Activated CD4-positive, alpha-beta T cell treated with anti-CD3 and anti-CD28 coated beads for 36 hours (primary cell): ENCODE data around the gene CD40LG. TPM values are rescaled to one million over a fixed set of nuclear protein-coding genes. Genes with fewer than 3 reads are reported as not detected.

Source experiments
- ATAC-seq: fragments of 200-7000 bp; cut with Tn5 transposase; one replicate; pipeline ENCODE4 v1.10.0; 2021; ENCODE audit warnings: mild to moderate bottlenecking, moderate library complexity
- CTCF ChIA-PET: fragments of 350-600 bp; sonication (Branson Sonifier 250); formaldehyde crosslinking; loops from one replicate; lab custom pipeline; 2021; ENCODE audit warnings: antibody characterized with exemption; lab: Charles Lee
- POLR2A ChIA-PET: fragments of 350-600 bp; sonication (Branson Sonifier 250); formaldehyde crosslinking; loops from one replicate; lab custom pipeline; 2021; ENCODE audit warnings: antibody characterized with exemption, inconsistent platforms; lab: Charles Lee
- DNase-seq: peaks from one replicate; pipeline ENCODE4 v3.0.0-alpha.2; 2020
- H3K27ac Mint-ChIP-seq: one replicate; pipeline ENCODE4 v1.8.0; 2021; ENCODE audit warnings: mixed read lengths
- H3K27me3 Mint-ChIP-seq: one replicate; pipeline ENCODE4 v1.8.0; 2021; ENCODE audit warnings: mixed read lengths
- H3K36me3 Mint-ChIP-seq: one replicate; pipeline ENCODE4 v1.8.0; 2021; ENCODE audit warnings: low read depth, mixed read lengths
- H3K4me1 Mint-ChIP-seq: one replicate; pipeline ENCODE4 v1.8.0; 2021; ENCODE audit warnings: mixed read lengths
- H3K4me3 Mint-ChIP-seq: one replicate; pipeline ENCODE4 v1.8.0; 2021; ENCODE audit warnings: mild to moderate bottlenecking, moderate library complexity, mixed read lengths
- H3K9me3 Mint-ChIP-seq: one replicate; pipeline ENCODE4 v1.8.0; 2021; ENCODE audit warnings: low read depth, mixed read lengths
- intact Hi-C, 2 experiments: fragments of 100-400 bp; cut with DNase I in 1 of 2; cut with micrococcal nuclease in 1 of 2; formaldehyde crosslinking; loops; one replicate each; pipeline versions ENCODE4 v1.14.2 to v1.15.1; 2022 to 2024; cut with DNase I, micrococcal nuclease
- total RNA-seq, 2 experiments: library from RNA; stranded (reverse); gene quantifications; one replicate each; pipeline ENCODE4 v1.2.3, GENCODE V29; 2021

Gene CD40LG
- total RNA-seq, 2 experiments from 2014 or later: 123 to 146 TPM

DNA sequence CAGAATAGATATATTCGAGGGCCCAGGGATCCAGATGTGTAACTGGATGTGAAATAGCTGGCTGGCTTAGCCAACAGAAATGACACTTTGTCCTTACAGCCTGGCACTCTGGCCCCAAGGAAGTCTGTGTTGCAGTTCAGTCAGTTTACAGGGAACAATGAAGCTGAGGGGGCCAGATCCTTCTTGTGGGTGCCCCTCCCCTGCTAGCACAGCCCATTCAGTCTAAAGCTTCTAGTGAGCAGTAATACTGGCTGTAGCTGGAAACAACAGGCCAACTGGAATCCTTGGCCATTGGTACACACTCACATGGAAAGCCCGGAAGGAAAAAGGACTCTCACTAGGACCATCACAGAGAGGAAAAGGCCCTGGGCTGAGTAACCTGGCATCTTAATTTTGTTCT is 22.7 kb upstream of the CD40LG start:
- peak overlapping the region; percentile 92 for H3K27ac Mint-ChIP-seq
- DNase-seq: no peak
- POLR2A ChIA-PET: interaction anchor here (3.1 kb wide), 1 partner anchor 33 kb away, joined by 20 read pairs; no protein-coding TSS in a partner anchor
- no peak for ATAC-seq
- intact Hi-C loops: no loop called here
- CTCF ChIA-PET: interaction anchor here (1.0 kb wide), 1 partner anchor 23 kb away, joined by 3 read pairs; no protein-coding TSS in a partner anchor
- H3K4me3 Mint-ChIP-seq: no peak overlapping the region
- H3K4me1 Mint-ChIP-seq: peaks cover 90% of the 10 kb centered on the region
- H3K9me3 Mint-ChIP-seq: no peaks in the 10 kb centered on the region
- H3K27me3 Mint-ChIP-seq: no peaks in the 10 kb centered on the region
- H3K36me3 Mint-ChIP-seq: peaks cover 8% of the 10 kb centered on the region

DNA sequence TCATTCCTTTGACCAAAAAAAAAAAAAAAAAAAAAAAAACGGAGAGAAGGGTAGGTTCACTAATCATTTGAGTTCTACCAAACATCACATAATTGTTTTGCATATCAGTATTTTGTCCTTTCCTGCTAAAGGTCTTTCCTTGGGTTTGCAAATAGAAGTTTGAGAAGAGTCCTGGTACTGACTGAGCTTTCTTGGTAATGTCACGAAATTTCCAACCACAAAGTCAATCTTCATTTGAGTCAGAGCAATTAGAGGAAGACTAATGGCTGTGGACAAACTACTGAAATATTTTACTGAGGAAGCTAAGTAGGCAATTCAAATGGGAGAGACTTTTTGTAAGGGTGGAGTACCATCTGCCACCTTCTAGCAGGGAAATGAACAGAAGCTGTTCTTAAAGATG is 21.7 kb upstream of the CD40LG start:
- Mint-ChIP-seq H3K27me3 (no peaks in the 10 kb centered on the region), H3K4me1 (peaks cover 92% of the 10 kb centered on the region), H3K4me3 (no peak overlapping the region), H3K9me3 (no peaks in the 10 kb centered on the region), H3K27ac (peak overlapping the region; percentile 93), H3K36me3 (peaks cover 8% of the 10 kb centered on the region)
- intact Hi-C loops: loop anchor here (2.0 kb wide), 2 partner anchors 27 to 41 kb away; no protein-coding TSS in a partner anchor
- ATAC-seq (peak; percentile 20), DNase-seq (no peak)
- ChIA-PET POLR2A (interaction anchor here (0.6 to 3.1 kb wide), 6 partner anchors 8 to 42 kb away, joined by 3 to 20 read pairs (median 4); no protein-coding TSS in a partner anchor), CTCF (interaction anchor here (0.9 to 2.2 kb wide), 3 partner anchors 9 to 26 kb away, joined by 3 to 6 read pairs (median 6); no protein-coding TSS in a partner anchor)

DNA sequence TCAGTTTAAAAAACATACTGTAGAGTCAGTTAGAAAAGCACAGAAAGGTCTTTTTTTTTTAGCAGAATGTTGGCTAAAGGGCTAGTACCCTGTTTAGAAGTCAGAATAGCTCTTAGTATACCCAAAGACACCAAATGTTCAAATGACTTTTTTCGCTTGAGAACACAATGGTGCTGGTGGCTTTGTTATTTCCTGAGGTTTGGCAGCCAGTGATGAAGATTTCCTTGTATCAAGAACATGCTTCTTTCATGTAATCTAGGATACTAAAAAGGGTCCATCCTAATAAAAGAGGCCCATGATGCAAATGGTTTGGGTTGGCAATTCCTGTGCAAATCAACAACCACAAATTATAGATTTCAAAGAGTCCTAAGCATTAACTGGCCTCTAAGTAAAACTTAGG is 21.1 kb upstream of the CD40LG start:
- ChIA-PET CTCF (interaction anchor here (0.9 to 2.2 kb wide), 3 partner anchors 10 to 25 kb away, joined by 3 to 6 read pairs (median 6); no protein-coding TSS in a partner anchor), POLR2A (interaction anchor here (0.6 to 3.1 kb wide), 8 partner anchors 8 to 67 kb away, joined by 3 to 20 read pairs (median 4); no protein-coding TSS in a partner anchor)
- Mint-ChIP-seq H3K9me3 (no peaks in the 10 kb centered on the region), H3K36me3 (peaks cover 8% of the 10 kb centered on the region), H3K4me3 (no peak overlapping the region), H3K4me1 (peaks cover 89% of the 10 kb centered on the region), H3K27ac (peak overlapping the region; percentile 93), H3K27me3 (no peaks in the 10 kb centered on the region)
- intact Hi-C loops: loop anchor here (1.0 to 2.0 kb wide), 6 partner anchors 10 to 42 kb away; no protein-coding TSS in a partner anchor
- peak; percentile 6 for ATAC-seq
- DNase-seq: no peak

DNA sequence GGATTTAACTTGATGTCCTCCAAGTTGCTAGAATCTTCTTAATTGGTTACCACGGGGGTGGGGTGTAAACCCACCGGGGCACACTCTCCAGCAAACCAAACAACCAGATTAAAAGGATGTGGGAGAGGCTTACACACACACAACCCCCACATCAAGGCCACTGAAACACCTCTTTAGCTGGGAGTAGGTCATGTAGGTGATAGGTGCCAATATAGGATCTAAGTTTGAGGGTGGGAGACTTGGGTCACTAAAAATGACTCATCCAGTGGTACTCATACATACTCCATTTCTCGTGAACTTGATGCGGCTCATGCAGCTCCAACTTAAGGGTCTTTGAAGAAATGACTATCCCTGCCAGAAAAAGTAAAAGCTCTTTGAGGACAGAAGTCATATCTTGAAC is 20.5 kb upstream of the CD40LG start:
- no peaks in the 10 kb centered on the region for H3K27me3 Mint-ChIP-seq
- DNase-seq (peak; percentile 51), ATAC-seq (peak; percentile 81)
- peaks cover 89% of the 10 kb centered on the region for H3K4me1 Mint-ChIP-seq
- intact Hi-C loops: loop anchor here (1.0 to 2.0 kb wide), 6 partner anchors 10 to 43 kb away; no protein-coding TSS in a partner anchor
- no peak overlapping the region for H3K4me3 Mint-ChIP-seq
- peaks cover 8% of the 10 kb centered on the region for H3K36me3 Mint-ChIP-seq
- ChIA-PET POLR2A (interaction anchor here (0.6 to 3.1 kb wide), 6 partner anchors 10 to 66 kb away, joined by 3 to 20 read pairs (median 4); no protein-coding TSS in a partner anchor), CTCF (interaction anchor here (2.2 kb wide), 1 partner anchor 25 kb away, joined by 6 read pairs; no protein-coding TSS in a partner anchor)
- H3K27ac Mint-ChIP-seq: peak overlapping the region; percentile 93
- H3K9me3 Mint-ChIP-seq: no peaks in the 10 kb centered on the region

DNA sequence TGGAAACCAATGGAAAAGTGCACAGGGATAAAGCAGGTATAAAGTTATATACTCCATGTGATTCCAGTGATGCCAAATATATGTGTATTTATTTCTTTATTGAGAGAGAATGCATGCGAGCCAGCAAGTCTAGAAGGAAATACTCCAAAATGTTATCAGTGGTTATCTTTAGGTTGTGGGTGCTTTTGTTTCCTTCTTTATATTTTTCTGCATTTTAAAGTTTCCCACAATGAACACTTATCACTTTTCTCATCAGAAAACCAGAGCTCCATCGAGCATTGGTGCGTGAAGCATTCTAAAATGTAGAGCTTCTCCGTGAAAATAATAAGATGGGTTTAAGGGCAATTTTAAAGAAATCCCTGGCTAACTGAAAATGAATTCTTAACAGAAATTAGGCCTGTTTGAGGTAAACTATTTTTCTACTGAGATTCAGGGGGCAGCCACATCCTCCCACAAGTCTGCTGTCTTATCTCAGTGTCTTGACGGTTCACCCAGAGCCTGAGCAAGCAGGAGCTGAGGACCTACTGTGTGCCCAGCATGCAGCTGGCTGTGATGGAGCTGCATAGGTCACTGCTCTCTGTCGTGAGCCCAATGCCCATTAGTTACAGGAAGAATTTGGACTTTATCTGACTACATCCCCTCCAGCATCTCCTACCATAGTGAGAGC is 18.7 kb upstream of the CD40LG start:
- Mint-ChIP-seq H3K9me3 (no peaks in the 10 kb centered on the region), H3K4me3 (no peak overlapping the region), H3K36me3 (peaks cover 6% of the 10 kb centered on the region), H3K27me3 (no peaks in the 10 kb centered on the region), H3K27ac (peak overlapping the region; percentile 84), H3K4me1 (peaks cover 87% of the 10 kb centered on the region)
- intact Hi-C loops: no loop called here
- no peak for DNase-seq
- ChIA-PET POLR2A (interaction anchor here (1.2 kb wide), 1 partner anchor 28 kb away, joined by 5 read pairs; no protein-coding TSS in a partner anchor), CTCF (interaction anchor here (0.9 to 1.4 kb wide), 3 partner anchors 9 to 48 kb away, joined by 3 to 4 read pairs (median 4); no protein-coding TSS in a partner anchor)
- no peak for ATAC-seq

DNA sequence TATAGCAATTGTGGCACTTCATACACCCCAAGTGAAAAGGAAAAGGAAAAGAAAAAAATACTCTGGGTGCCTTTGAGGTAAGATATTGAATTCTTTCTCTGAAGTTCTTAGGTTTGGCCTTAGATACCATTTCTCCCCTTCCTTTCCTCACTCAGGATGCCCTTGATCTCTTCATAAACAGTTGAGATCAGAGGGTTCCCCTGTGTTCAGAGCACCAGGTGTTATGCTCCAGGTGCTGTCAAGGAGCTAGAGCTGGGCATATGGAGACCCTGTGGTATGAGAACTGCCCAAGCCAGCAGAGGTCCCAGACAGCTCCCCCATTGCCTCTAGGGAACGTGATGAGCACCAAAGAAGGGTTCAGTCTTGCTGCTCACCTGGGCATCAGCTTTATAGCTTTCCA is 17.1 kb upstream of the CD40LG start:
- H3K4me3 Mint-ChIP-seq: no peak overlapping the region
- ChIA-PET POLR2A (no interaction called here), CTCF (no interaction called here)
- no peaks in the 10 kb centered on the region for H3K9me3 Mint-ChIP-seq
- H3K27me3 Mint-ChIP-seq: no peaks in the 10 kb centered on the region
- H3K36me3 Mint-ChIP-seq: peaks cover 3% of the 10 kb centered on the region
- peak overlapping the region; percentile 52 for H3K27ac Mint-ChIP-seq
- intact Hi-C loops: no loop called here
- ATAC-seq: no peak
- H3K4me1 Mint-ChIP-seq: peaks cover 85% of the 10 kb centered on the region
- no peak for DNase-seq

DNA sequence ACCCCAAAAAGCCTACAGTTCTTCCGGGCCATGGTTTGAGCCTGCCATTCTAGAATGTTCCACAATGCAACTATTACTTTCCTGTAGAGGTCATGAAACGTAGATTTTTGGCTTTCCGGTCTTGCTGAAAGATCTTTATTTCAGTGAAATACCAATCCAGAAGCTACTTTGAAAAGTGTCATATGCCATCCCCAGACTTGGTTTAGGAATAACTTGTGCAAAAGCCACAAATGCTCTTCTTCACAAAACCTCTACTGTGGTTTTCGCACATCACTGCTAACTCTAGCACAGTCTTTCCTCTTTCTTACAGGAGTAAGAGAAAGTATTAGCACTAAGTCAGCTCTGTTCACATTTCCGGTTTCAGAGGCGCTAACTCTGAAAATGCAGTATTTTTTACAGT is 12.7 kb upstream of the CD40LG start:
- ATAC-seq (peak; percentile 79), DNase-seq (no peak)
- peak overlapping the region; percentile 92 for H3K27ac Mint-ChIP-seq
- no peaks in the 10 kb centered on the region for H3K9me3 Mint-ChIP-seq
- peaks cover 83% of the 10 kb centered on the region for H3K4me1 Mint-ChIP-seq
- POLR2A ChIA-PET: interaction anchor here (0.6 to 1.3 kb wide), 5 partner anchors 9 to 40 kb away, joined by 3 to 7 read pairs (median 4); no protein-coding TSS in a partner anchor
- peaks cover 3% of the 10 kb centered on the region for H3K36me3 Mint-ChIP-seq
- H3K4me3 Mint-ChIP-seq: peak overlapping the region; percentile 64
- CTCF ChIA-PET: interaction anchor here (0.7 to 2.8 kb wide), 6 partner anchors 11 to 138 kb away, joined by 3 to 16 read pairs (median 4); no protein-coding TSS in a partner anchor
- intact Hi-C loops: loop anchor here (1.0 to 2.0 kb wide), 2 partner anchors 11 to 14 kb away; no protein-coding TSS in a partner anchor
- H3K27me3 Mint-ChIP-seq: no peaks in the 10 kb centered on the region

DNA sequence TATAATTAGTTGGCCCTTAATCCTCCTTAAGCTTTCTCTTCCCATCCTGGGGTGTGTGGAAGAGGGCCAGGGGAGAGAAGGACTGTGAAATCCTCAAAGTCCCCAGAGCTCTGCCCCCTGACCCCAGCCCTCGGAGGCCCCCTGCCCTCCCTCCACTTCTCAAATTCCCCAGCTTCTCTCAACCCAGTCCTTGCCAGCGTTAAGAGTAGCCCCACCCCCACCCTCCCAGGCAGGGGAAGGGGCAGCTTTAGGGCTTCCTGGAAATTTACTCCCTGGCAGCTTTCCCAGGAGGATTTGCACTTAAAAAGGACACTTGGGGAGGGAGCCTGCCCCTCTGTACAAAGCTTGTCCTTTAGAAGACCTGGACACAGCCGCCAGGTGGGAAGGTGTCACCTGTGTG is 11.8 kb upstream of the CD40LG start:
- intact Hi-C loops: no loop called here
- peaks cover 80% of the 10 kb centered on the region for H3K4me1 Mint-ChIP-seq
- ChIA-PET POLR2A (interaction anchor here (1.0 to 1.3 kb wide), 2 partner anchors 16 to 17 kb away, joined by 4 read pairs; no protein-coding TSS in a partner anchor), CTCF (interaction anchor here (1.1 to 2.8 kb wide), 3 partner anchors 10 to 28 kb away, joined by 3 to 16 read pairs (median 4); no protein-coding TSS in a partner anchor)
- H3K4me3 Mint-ChIP-seq: peak overlapping the region; percentile 64
- H3K36me3 Mint-ChIP-seq: peaks cover 3% of the 10 kb centered on the region
- ATAC-seq: no peak
- no peaks in the 10 kb centered on the region for H3K9me3 Mint-ChIP-seq
- no peak for DNase-seq
- H3K27ac Mint-ChIP-seq: peak overlapping the region; percentile 92
- no peaks in the 10 kb centered on the region for H3K27me3 Mint-ChIP-seq

DNA sequence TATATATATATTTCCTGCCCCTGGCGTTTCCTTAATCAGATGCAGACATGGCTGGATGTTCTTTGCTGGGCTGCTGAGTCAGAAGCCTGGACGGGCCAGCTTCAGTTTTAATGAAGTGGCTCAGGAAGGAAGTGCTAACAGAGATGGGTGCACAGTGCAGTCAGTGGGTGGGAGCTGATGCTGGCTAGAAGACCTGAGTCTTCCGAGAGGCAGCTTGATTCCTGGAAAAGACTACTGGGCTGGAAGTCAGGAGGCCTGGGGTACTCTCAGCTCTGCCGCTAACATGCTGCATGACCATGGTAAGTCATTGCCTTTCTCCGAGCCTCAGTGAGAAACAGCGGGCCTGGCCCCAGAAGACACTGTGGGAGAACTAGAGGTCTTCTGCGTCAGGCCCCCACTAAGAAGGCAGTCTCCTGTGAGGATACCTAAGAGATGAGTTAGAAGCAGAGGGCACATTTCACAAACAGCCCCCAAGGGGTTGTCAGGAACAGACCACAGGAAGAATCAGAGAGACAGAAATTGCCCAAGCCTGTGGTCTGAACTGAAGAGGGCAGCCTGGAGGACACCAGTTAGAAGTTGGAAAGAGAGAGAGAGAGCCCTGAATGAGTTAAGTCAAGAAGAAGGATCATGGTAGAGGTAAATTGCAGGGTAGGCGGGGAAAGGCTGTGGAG is 8.3 kb upstream of the CD40LG start:
- DNase-seq: peak; percentile 37
- intact Hi-C loops: no loop called here
- no peaks in the 10 kb centered on the region for H3K27me3 Mint-ChIP-seq
- H3K36me3 Mint-ChIP-seq: peaks cover 7% of the 10 kb centered on the region
- peak overlapping the region; percentile 88 for H3K27ac Mint-ChIP-seq
- H3K9me3 Mint-ChIP-seq: no peaks in the 10 kb centered on the region
- CTCF ChIA-PET: no interaction called here
- ATAC-seq: peak; percentile 17
- POLR2A ChIA-PET: interaction anchor here (1.1 to 1.3 kb wide), 2 partner anchors 10 to 20 kb away, joined by 3 read pairs; no protein-coding TSS in a partner anchor
- peaks cover 87% of the 10 kb centered on the region for H3K4me1 Mint-ChIP-seq
- H3K4me3 Mint-ChIP-seq: peak overlapping the region; percentile 75

DNA sequence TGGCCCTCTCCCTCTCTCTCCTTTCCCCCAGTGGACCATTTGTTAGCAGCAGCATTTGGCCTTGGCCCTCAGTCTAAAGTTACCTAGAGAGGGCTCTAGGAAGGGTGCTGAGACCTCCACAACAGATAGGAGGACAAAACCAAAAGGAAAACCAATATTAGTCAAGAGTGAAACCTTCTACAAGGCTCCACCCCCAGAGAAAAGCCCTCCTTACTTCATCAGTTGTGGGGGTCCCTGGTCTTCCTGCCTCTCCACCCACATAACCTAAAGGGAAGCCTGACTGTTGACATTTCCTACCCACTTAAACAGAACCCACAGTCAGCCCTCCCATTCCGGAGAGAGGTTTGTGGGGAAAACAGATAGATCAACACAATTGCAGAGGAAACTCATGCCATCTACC is 4.7 kb upstream of the CD40LG start:
- ChIA-PET CTCF (no interaction called here), POLR2A (no interaction called here)
- Mint-ChIP-seq H3K9me3 (no peaks in the 10 kb centered on the region), H3K27me3 (no peaks in the 10 kb centered on the region), H3K36me3 (peaks cover 9% of the 10 kb centered on the region), H3K4me1 (peaks cover 85% of the 10 kb centered on the region), H3K4me3 (peak overlapping the region; percentile 75), H3K27ac (peak overlapping the region; percentile 62)
- ATAC-seq (no peak), DNase-seq (no peak)
- intact Hi-C loops: no loop called here
